Measurements from ENCODE around the gene PPP2R5E.

DNA sequence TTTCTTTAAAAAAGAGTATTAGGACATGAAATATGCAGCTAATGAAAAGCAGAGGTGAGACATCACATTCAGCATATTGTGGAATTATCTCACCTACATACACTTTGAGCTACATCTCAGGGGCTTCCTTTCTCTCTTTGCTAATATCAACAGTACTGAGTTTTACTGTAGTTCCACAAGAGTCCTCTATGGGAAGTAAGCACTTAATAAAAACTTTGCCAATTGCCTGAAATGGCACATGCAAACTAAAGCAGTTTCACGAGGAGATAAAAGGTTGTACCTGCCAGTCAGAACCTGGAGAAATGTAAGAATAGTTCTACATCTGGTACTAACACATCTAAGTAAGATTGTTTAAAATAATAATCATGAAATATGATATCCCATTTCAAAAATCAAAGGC, 150.9 kb downstream of the PPP2R5E start:
- TF ChIP-seq EZH2phosphoT487 (IDR thresholded peaks at IDR 0.05; ENCODE audit: insufficient read depth, low read depth), result no peak
- TF ChIP-seq EZH2 (IDR thresholded peaks at IDR 0.05; ENCODE audit: insufficient read depth, poor library complexity, severe bottlenecking), result no peak

All from GM23248 (cell line).